Trophoblast cell (in vitro differentiated cells and primary cell): ENCODE data around the gene SH3BP5.

ENCODE experiments used
- DNase-seq, 2 donors: peaks; one replicate each; pipeline ENCODE4 v3.0.0-alpha.2; 2016
- H2AFZ ChIP-seq: 2 replicates; pipeline ENCODE4 v1.6.1; 2013; ENCODE audit warnings: low read length, moderate library complexity, mild to moderate bottlenecking; ENCODE audit not compliant: insufficient read depth, poor library complexity
- H2AK5ac ChIP-seq: 2 replicates; pipeline ENCODE4 v1.6.1; 2013; ENCODE audit warnings: mild to moderate bottlenecking, low read length
- H2BK120ac ChIP-seq: 2 replicates; pipeline ENCODE4 v1.6.1; 2013; ENCODE audit warnings: low read length, mild to moderate bottlenecking, moderate library complexity; ENCODE audit not compliant: insufficient read depth, poor library complexity
- H2BK12ac ChIP-seq: 2 replicates; pipeline ENCODE4 v1.6.1; 2013; ENCODE audit warnings: mild to moderate bottlenecking, low read length, moderate library complexity
- H2BK5ac ChIP-seq: 2 replicates; pipeline ENCODE4 v1.6.1; 2013; ENCODE audit warnings: low read length, low read depth, moderate library complexity, mild to moderate bottlenecking; ENCODE audit not compliant: poor library complexity
- H3K14ac ChIP-seq: 2 replicates; pipeline ENCODE4 v1.6.1; 2013; ENCODE audit warnings: mild to moderate bottlenecking, low read length
- H3K18ac ChIP-seq: 2 replicates; pipeline ENCODE4 v1.6.1; 2013; ENCODE audit warnings: mild to moderate bottlenecking, low read length
- H3K23ac ChIP-seq: 2 replicates; pipeline ENCODE4 v1.6.1; 2013; ENCODE audit warnings: low read length
- H3K27ac ChIP-seq: 2 replicates; pipeline ENCODE4 v1.5.1; 2013; ENCODE audit warnings: low read depth, mild to moderate bottlenecking, inconsistent platforms, low read length, moderate library complexity
- H3K27me3 ChIP-seq: 2 replicates; pipeline ENCODE4 v1.6.1; 2013; ENCODE audit warnings: inconsistent platforms, mild to moderate bottlenecking, low read length, moderate library complexity; ENCODE audit not compliant: insufficient read depth
- H3K36me3 ChIP-seq, 2 experiments: 1 replicate in 1 of 2; 2 replicates in 1 of 2; pipeline ENCODE4 v1.6.1; 2013; ENCODE audit warnings: low read length in 2 of 2, mild to moderate bottlenecking in 2 of 2, moderate library complexity in 1 of 2; ENCODE audit not compliant: insufficient read depth in 2 of 2, control insufficient read depth in 1 of 2
- H3K4ac ChIP-seq: 2 replicates; pipeline ENCODE4 v1.6.1; 2013; ENCODE audit warnings: low read depth, mild to moderate bottlenecking, low read length, moderate library complexity
- H3K4me1 ChIP-seq, 2 experiments: 1 replicate in 1 of 2; 2 replicates in 1 of 2; pipeline ENCODE4 v1.6.1; 2013; ENCODE audit warnings: low read length in 2 of 2, mild to moderate bottlenecking in 2 of 2, moderate library complexity in 1 of 2; ENCODE audit not compliant: insufficient read depth in 2 of 2, control insufficient read depth in 1 of 2
- H3K4me2 ChIP-seq: 2 replicates; pipeline ENCODE4 v1.6.1; 2013; ENCODE audit warnings: inconsistent platforms, mild to moderate bottlenecking, low read length, moderate library complexity
- H3K4me3 ChIP-seq: 2 replicates; pipeline ENCODE4 v1.5.1; 2013; ENCODE audit warnings: mild to moderate bottlenecking, low read depth, low read length, inconsistent platforms
- H3K79me1 ChIP-seq: one replicate; pipeline ENCODE4 v1.6.1; 2013; ENCODE audit warnings: low read length
- H3K79me2 ChIP-seq: 2 replicates; pipeline ENCODE4 v1.6.1; 2013; ENCODE audit warnings: low read length, mild to moderate bottlenecking; ENCODE audit not compliant: control insufficient read depth, insufficient read depth, poor library complexity
- H3K9ac ChIP-seq: 2 replicates; pipeline ENCODE4 v1.6.1; 2013; ENCODE audit warnings: mild to moderate bottlenecking, low read length
- H3K9me3 ChIP-seq: 2 replicates; pipeline ENCODE4 v1.6.1; 2013; ENCODE audit warnings: low read depth, mild to moderate bottlenecking, control low read depth, inconsistent platforms, low read length; ENCODE audit not compliant: insufficient read depth
- H4K12ac ChIP-seq: 2 replicates; pipeline ENCODE4 v1.6.1; 2013; ENCODE audit warnings: low read depth, mild to moderate bottlenecking, low read length, moderate library complexity
- H4K8ac ChIP-seq: 2 replicates; pipeline ENCODE4 v1.6.1; 2013; ENCODE audit warnings: low read depth, mild to moderate bottlenecking, low read length, moderate library complexity
- H4K91ac ChIP-seq: one replicate; pipeline ENCODE4 v1.6.1; 2013; ENCODE audit warnings: low read depth, mild to moderate bottlenecking, low read length, moderate library complexity
- WGBS: extraction: QIAGEN DNeasy Blood & Tissue Kit; methylation state at CpG from one replicate; pipeline ENCODE4 v1.1.7; 2013; ENCODE audit warnings: missing lambda C conversion rate; ENCODE audit not compliant: insufficient read length, insufficient coverage; ENCODE audit errors: extremely low coverage; 5-methylcytosine and 5-hydroxymethylcytosine counted together

SH3BP5 gene

DNA sequence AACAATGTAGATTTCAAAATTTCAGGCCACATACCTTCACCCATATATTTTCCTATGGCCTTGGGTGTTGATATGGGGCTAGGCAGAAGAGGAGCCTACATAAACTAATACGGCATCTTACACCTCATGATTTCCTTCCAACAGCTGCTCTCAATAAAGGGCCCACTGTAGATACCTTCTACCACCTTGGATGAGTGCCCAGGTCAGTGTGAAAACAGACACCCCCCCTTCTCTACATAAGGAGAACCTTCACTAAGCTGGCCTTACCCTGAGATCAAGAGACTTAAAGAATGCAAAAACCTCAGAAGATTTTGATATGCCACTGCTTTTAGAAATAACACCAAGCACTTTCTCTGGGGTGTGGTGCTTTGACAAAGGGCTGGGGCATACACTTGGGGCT lies 42.7 kb downstream of the SH3BP5 start:
- Histone ChIP-seq H3K27ac (no peak overlapping the region), H2BK12ac (no peak overlapping the region), H3K18ac (no peak overlapping the region), H3K4me3 (no peak overlapping the region), H3K4me1 (peaks cover 9 to 18% of the 10 kb centered on the region in 2 experiments), H4K12ac (no peak overlapping the region), H3K36me3 (peaks cover 16 to 28% of the 10 kb centered on the region in 2 experiments), H3K14ac (no peak overlapping the region), H2BK5ac (no peak overlapping the region), H3K4ac (no peak overlapping the region), H3K79me1 (peaks cover 9% of the 10 kb centered on the region), H2AFZ (no peak overlapping the region), H4K91ac (no peak overlapping the region), H3K9me3 (no peaks in the 10 kb centered on the region), H2BK120ac (no peak overlapping the region), H2AK5ac (no peak overlapping the region), H3K27me3 (no peaks in the 10 kb centered on the region), H3K23ac (no peak overlapping the region), H3K79me2 (peaks cover 8% of the 10 kb centered on the region), H3K9ac (no peak overlapping the region), H3K4me2 (no peak overlapping the region), H4K8ac (no peak overlapping the region)
- no CpG with 5 or more reads among the region's 1 CpG for WGBS
- DNase-seq: no peak

DNA sequence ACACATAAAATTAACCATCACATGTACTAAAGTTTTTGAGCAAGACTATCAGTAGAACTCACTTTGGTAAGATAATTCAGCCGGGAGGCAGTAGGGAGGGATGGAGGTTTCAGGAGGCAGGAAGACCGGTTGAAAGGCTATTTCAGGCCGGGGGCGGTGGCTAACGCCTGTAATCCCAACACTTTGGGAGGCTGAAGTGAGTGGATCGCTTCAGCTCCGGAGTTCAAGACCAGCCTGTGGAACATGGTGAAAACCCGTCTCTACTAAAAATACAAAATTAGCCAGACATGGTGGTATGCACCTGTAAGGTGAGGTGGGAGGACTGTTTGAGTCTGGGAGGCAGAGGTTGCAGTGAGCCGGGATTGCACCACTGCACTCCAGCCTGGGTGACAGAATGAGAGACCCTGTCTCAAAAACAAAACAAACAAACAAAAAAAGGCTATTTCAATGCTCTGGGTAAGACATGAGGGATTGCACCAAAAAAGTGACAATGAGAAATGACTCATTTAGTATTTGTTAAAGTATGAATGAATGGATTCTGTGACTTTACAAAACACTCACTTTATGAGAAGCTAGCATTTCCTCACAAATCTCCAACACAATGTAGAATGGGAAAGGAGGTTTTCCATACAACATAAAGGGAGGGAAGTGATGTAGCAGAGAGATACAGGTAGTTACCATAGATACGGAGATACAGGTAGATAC lies 43.9 kb downstream of the SH3BP5 start:
- peak in 1 of 2 donors; percentile 31 for DNase-seq
- no CpG with 5 or more reads among the region's 10 CpGs for WGBS
- no peak overlapping the region for H3K4me3 ChIP-seq
- H3K27ac ChIP-seq: peak overlapping the region; percentile 37
- no peak overlapping the region for H3K9ac ChIP-seq
- no peaks in the 10 kb centered on the region for H3K9me3 ChIP-seq
- no peak overlapping the region for H2AK5ac ChIP-seq
- H3K4me1 ChIP-seq: peaks cover 8 to 17% of the 10 kb centered on the region in 2 experiments
- no peak overlapping the region for H4K8ac ChIP-seq
- H4K12ac ChIP-seq: no peak overlapping the region
- H3K79me2 ChIP-seq: peaks cover 8% of the 10 kb centered on the region
- H4K91ac ChIP-seq: peak overlapping the region; percentile 4
- no peak overlapping the region for H3K14ac ChIP-seq
- no peak overlapping the region for H3K18ac ChIP-seq
- no peak overlapping the region for H2BK12ac ChIP-seq
- no peak overlapping the region for H3K23ac ChIP-seq
- no peak overlapping the region for H2AFZ ChIP-seq
- H3K4ac ChIP-seq: no peak overlapping the region
- H3K4me2 ChIP-seq: no peak overlapping the region
- H3K27me3 ChIP-seq: no peaks in the 10 kb centered on the region
- H3K36me3 ChIP-seq: peaks cover 17 to 28% of the 10 kb centered on the region in 2 experiments
- peaks cover 11% of the 10 kb centered on the region for H3K79me1 ChIP-seq
- H2BK5ac ChIP-seq: no peak overlapping the region
- H2BK120ac ChIP-seq: no peak overlapping the region

DNA sequence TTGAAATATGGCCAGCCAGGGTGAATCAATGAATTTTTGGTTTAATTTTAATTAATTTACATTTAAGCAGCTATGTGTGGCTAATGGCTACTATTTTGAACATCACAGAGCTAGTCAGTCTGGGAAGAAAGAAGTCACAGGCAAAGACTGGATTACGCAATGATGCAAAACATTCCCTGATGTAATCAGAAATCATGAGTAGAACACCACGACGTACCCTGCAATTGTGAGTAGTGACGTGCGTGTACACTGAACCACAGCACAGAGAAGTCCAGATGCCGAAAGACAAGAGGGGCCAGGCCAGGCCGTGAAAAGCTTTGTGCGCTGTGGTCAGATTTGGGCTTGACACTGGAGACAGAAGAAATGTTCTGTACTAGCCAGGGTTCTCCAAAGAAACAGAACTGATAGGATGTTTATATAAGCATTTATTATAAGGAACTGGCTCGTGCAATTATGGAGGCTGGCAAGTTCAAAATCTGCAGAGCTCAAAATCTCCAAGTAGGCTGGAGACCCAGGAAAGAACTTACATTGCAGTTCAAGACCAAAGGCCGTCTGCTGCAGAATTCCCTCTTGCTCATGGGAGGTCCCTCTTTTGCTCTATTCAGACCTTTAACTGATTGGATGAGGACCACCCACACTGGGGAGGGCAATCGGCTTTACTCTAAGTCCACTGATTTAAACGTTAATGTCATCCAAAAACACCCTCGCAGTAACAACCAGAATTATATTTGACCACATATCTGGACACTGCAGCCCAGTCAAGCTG lies 44.6 kb downstream of the SH3BP5 start:
- H2BK12ac ChIP-seq: no peak overlapping the region
- H3K4me1 ChIP-seq: peaks cover under 1 to 10% of the 10 kb centered on the region in 2 experiments
- no peak overlapping the region for H3K4me2 ChIP-seq
- H3K79me1 ChIP-seq: peaks cover 6% of the 10 kb centered on the region
- no peak overlapping the region for H2AK5ac ChIP-seq
- no peaks in the 10 kb centered on the region for H3K27me3 ChIP-seq
- H3K14ac ChIP-seq: no peak overlapping the region
- DNase-seq: peak; percentile 79 to 94
- peak overlapping the region; percentile 37 for H4K91ac ChIP-seq
- no peak overlapping the region for H3K9ac ChIP-seq
- peak overlapping the region; percentile 23 for H3K4ac ChIP-seq
- H2AFZ ChIP-seq: no peak overlapping the region
- H3K18ac ChIP-seq: no peak overlapping the region
- H2BK120ac ChIP-seq: peak overlapping the region; percentile 18
- no peak overlapping the region for H4K12ac ChIP-seq
- H3K23ac ChIP-seq: no peak overlapping the region
- H2BK5ac ChIP-seq: no peak overlapping the region
- no peaks in the 10 kb centered on the region for H3K9me3 ChIP-seq
- peak overlapping the region; percentile 37 for H3K27ac ChIP-seq
- WGBS: no CpG with 5 or more reads among the region's 13 CpGs
- peaks cover 8% of the 10 kb centered on the region for H3K79me2 ChIP-seq
- no peak overlapping the region for H4K8ac ChIP-seq
- peaks cover 17 to 21% of the 10 kb centered on the region in 2 experiments for H3K36me3 ChIP-seq
- no peak overlapping the region for H3K4me3 ChIP-seq

DNA sequence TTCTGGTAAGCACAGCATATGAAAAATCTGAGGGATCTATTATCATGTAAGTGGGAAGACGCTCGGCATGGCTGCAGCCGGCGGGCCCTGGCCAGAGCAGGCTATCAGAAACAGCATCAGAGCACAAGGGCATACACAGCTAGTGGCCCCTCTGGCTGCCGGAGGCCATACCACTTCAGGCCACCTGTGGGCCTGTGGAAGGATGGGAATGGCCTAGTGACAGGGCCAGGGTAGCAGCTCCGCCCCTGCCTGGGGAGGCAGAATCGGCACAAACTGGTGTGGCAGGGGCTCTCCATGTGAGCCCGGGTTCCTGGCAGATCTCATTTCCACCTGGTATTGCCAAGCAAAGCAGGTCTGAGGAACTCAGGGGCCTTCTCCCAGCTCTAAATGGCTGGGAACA lies 46.4 kb downstream of the SH3BP5 start:
- H3K79me1 ChIP-seq: peaks cover 6% of the 10 kb centered on the region

More for the DNA sequence above, 46.4 kb downstream of the SH3BP5 start:
- Histone ChIP-seq H4K12ac (no peak overlapping the region), H3K4ac (peak overlapping the region; percentile 5), H3K14ac (no peak overlapping the region), H2BK5ac (no peak overlapping the region), H2BK120ac (peak overlapping the region; percentile 27), H3K4me1 (peaks cover 4 to 10% of the 10 kb centered on the region in 2 experiments), H3K36me3 (peaks cover 11 to 14% of the 10 kb centered on the region in 2 experiments), H2BK12ac (no peak overlapping the region), H3K27ac (peak overlapping the region; percentile 49), H2AK5ac (no peak overlapping the region), H3K18ac (peak overlapping the region; percentile 20), H3K27me3 (no peaks in the 10 kb centered on the region), H2AFZ (no peak overlapping the region), H3K9ac (no peak overlapping the region), H4K91ac (peak overlapping the region; percentile 52), H3K4me2 (no peak overlapping the region), H3K79me2 (peaks cover 6% of the 10 kb centered on the region), H3K9me3 (no peaks in the 10 kb centered on the region), H3K4me3 (no peak overlapping the region), H3K23ac (no peak overlapping the region), H4K8ac (no peak overlapping the region)
- DNase-seq: peak in 1 of 2 donors; percentile 46
- no CpG with 5 or more reads among the region's 8 CpGs for WGBS
